HL-60/S4 (cell line): ENCODE measurements around the gene PICK1.
"Not testable (repeated sequence)": the region's sequence is repeated elsewhere in the genome, so short reads cannot be mapped to it uniquely, and the experiment has no call there.

ENCODE experiments used
- in situ Hi-C: fragments of 300-500 bp; cut with MboI; formaldehyde crosslinking; loops from 2 replicates; pipeline ENCODE4 v1.14.3; 2022; ENCODE audit warnings: low sequenced_read_pairs

PICK1 gene

DNA sequence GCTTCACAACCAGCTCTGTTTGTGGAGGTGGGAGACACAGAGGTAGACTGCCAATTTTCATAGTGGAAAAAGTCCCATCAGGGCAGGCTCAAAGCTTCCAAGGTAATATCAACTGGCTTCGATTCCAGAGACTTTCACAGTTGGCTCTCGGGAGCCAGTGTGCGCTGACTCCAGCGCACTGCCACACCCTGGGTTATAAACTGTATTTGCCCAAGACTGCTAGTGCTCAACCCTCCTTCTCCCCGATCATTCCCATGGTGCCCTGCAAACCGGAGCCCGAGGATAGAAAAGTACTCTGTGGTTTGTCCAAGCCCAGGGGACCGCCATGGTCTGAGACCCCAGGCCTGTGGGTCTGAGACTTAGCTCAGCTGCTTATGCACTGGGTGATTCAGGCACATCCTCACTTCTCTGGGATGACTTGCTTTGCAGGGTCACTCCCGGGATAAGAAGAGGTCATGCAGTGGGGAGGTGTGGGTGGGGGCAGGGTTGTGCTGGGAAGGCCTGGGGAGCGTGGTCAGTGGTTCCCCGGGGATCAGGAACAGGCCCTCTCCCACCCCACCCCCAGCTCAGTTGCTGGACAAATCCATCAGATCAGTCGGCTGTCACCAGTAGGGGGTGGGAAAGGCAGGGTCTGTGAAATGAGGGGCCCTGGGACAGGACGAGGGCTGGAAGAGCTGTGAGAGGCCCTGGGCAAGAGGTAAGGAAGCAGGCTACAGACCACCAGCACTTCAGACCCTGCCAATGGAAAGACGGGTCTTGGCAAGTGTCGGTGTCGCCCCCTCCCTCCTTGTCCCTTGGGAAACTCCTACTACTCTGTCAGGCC lies 26.7 kb upstream of the PICK1 start:
- in situ Hi-C loops = no loop called here

DNA sequence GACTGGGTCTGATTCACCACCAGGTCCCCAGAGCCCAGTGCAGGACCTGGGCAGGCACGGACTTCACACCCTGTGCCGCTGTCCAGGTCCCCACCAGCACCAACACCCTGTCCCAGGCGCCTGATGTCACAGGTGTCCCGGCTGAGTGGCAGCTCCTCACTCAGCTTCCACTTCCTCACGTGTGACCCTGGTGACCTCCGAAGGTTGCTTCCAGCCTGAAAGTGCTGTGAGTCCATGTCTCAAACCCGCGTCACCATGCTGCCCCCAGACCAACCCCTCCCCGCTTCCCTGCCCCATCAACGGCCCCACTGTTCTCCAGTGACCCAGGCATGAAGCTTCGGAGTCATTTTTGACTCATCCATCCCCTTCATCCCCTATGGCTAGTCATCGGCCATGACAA lies 25.7 kb upstream of the PICK1 start:
- in situ Hi-C loops = no loop called here

DNA sequence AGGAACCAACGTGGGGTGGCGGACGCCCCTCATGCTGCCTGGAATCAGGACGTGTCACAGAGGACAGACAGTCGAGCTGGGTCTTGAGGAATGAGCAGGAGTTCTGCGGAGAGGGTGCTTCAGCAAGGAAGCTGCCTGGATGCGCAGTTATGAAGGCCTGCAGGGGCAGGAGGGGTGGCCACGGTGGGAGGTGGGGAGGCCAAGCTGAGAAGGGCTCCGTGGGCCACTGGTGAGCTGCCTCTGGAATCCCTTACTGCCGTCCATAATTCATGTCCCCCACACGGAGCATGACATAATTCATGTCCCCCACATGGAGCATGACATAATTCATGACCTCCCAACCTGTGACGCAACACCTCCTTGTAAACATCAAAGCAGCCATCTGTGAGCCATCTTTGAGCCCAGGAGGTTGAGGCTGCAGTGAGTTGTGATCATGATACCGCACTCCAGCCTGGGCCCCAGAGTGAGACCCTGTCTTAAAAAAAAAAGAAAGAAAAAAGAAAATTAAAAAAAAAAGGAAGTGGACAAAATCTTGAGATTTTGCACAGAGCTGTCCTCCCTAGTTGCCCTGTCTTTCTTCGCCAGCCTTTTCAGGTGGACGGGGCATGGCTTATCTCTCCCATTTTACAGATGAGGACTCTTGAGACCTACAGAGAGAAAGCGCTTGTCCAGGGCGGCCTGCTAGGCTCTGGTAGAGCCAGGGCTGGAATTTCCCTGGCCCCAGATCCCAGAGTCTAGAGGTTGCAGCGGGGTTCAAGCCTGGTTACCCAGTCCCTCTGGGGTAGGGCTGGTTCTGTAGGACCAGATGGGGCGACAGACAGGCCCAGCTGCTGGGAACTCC lies 24.3 kb upstream of the PICK1 start:
- in situ Hi-C loops = no loop called here

DNA sequence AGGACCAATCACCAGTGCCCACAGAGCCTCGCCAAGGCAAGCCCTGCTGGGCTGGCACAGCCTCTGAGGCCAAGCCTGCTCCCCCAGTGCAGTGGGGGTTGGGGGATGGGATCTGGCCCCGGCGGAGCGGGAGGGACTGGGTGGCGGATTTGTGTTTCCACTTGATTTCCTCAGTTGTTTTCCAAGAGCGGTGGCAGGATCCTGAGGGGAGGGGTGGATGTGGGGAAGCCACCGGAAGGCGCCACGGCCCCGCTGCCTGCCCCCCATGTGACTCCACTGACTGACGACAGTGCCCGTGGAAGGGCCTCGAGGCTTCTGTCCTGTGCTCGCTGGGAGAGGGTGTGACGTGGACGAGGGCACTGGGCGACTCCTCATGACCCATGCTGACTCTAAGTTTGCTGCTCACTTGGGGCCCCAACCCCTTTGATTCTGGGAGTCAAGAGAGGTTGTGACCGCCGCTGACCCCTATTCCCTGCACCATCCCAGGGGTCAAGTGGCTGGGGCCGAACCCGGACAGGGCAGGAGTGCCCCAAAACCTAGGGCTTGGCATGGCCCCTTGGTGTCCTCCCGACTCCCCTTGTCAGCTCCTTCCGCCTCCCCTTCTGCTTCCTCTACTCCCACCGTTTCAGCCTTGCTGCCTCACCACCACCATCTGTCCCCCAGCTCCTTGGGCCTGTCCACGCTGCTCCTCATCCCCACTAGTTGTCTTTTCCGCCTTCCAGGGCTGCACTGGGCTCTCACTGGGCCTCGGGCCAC lies 23.5 kb upstream of the PICK1 start:
- in situ Hi-C loops = no loop called here

DNA sequence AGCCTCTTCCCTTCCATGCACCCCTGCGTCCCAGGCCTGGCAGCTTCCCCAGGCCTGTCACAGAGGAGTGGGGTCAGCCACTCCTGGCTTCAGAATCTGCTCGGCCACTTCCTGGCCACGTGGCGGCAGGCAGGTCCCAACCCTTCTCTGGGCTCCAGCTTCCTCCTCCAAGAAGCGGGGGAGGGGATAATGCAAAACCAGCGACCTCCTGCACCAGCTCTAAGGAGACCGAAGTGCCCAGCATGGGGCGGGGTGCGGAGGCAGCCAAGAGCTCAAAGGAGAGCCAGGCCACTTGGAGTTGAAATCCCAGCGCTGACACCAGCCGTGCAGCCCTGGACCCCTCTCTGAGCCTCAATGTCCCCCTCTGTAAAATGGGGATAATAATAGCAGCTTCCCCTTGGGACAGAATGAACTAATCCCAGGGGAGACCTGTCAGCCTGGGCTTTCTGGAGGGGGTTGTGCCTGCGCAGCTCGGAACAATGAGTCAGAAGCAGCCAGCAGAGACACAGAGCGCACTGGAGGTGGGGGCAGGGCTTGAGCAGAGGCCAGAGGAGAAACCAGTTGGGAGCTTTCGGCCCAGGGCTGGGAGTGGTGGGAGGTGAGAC lies 22.8 kb upstream of the PICK1 start:
- in situ Hi-C loops = no loop called here

DNA sequence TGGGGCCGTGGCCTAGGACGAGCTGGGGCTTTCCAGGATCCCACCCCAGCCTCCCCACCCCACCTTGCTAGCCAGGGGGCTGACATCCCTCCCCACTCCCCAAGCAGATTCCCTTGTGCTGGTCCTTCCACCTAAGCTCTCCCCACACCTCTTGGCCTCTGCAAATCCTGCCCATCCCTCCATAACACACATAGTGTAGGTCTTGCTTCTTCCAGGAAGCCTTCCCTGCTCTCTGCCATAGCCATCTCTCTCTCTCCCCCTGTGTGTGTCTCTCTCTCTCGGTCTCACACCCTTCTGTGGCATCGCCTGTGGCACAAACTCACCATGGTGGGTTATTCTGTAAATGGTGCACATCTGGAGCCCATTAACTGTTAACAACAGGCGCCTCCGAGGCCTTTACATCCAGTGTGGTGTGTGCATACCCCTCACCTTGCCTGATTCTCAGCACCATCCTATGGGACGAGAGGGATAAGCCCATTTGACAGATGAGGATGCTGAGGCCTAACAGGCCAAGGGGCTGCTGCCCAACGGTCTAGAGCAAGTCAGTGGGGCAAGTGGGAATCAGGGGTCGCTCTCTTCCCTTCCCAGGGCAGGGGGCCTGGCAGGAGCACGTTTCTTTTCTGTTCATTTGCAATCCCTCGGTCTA lies 22.2 kb upstream of the PICK1 start:
- in situ Hi-C loops = no loop called here

DNA sequence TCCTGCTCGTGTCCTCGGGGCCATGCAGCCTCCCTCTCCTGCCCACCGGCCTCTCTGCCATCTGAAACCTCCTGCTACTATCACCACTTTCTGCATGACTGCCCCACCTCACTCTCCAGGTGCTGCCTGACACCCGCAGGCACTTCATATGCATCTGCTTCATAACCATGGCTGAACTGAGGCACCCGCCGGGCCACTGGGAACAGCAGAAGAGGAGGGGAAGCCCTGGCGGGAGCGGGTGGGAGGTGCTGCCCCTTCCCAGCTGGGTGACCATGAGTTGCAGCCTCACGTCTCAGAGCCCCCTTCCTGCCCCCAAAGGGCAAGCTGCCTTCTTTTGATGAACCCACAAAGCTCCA lies 21.7 kb upstream of the PICK1 start:
- in situ Hi-C loops = no loop called here

DNA sequence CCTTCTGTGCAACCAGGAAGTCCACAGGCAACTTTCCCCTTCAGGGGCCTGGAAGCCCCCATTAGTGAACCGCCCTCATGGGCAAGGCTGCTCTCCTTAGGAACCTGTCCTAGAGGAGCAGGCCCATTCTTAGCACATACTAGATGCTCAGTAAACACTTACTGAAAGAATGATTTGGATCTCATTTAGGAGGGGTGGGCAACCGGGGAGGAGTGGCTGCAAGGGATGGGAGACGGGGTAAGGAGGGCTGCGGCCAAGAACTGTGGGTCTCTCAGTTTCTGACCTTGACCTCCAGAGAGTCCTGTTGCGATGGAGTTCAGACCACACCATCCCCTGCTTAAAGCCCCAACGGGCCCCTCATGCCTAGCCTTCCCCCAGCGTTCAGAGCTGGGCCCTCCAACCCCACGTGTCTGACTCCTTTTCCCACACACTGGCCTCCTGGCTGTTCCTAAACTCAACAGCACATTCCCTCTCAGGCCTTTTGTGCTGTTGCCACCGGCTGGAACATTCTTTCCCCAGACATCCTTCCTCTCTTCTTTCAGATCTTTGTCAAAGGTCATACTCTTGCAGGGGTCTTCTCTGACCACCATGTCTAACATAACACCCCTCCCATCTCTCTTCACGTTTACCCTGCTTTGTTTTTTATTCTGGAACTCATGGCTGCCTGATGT lies 20.7 kb upstream of the PICK1 start:
- in situ Hi-C loops = no loop called here

DNA sequence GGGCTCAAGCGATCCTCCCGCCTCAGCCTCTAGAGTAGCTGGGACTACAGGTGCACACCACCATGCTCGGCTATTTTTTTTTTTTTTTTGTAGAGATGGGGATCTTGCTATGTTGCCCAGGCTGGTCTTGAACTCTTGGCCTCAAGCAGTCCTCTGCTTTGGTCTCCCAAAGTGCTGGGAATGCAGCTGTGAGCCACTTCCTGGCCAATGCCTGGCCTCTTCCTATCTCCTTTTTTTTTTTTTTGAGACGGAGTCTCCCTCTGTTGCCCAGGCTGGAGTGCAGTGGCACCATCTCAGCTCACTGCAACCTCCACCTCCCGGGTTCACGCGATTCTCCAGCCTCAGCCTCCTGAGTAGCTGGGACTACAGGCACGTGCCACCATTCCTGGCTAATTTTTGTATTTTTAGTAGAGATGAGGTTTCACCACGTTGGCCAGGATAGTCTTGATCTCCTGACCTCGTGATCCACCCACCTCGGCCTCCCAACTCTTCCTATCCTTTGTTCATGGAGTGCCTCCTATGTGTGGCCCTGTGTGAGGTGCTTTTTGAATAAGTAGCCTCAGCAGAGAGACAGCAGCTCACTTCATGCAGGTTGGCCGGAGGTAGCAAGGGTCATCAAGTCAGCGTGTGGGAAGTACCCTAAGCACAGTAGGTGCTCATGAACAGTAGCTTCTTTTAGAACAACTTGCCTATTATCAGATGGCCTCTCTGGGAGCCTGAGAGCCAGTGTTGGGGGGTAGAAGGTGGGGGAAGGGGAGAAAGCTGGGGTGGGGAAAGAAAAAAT lies 19.6 kb upstream of the PICK1 start:
- in situ Hi-C loops = not testable (repeated sequence)

DNA sequence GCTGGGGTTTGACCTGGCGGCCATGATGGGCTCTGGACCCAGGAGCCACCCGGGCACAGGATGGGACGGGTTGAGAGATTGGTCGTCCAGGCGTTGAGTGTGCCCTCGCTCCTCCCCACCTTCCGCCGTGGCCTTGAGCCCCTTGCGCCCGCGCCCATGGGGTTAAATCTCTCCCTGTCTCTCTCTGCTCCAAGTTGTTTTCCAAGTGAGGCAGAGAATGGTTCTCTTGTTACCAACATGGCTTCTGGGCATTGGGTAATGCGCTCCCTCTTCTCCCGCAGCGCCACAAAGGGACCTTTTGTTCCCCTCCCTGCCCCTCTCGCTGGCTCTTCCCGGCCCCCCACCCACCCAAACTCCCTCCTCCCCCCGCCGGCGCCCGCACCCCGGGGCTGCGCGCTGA lies 18.8 kb upstream of the PICK1 start:
- in situ Hi-C loops = no loop called here

DNA sequence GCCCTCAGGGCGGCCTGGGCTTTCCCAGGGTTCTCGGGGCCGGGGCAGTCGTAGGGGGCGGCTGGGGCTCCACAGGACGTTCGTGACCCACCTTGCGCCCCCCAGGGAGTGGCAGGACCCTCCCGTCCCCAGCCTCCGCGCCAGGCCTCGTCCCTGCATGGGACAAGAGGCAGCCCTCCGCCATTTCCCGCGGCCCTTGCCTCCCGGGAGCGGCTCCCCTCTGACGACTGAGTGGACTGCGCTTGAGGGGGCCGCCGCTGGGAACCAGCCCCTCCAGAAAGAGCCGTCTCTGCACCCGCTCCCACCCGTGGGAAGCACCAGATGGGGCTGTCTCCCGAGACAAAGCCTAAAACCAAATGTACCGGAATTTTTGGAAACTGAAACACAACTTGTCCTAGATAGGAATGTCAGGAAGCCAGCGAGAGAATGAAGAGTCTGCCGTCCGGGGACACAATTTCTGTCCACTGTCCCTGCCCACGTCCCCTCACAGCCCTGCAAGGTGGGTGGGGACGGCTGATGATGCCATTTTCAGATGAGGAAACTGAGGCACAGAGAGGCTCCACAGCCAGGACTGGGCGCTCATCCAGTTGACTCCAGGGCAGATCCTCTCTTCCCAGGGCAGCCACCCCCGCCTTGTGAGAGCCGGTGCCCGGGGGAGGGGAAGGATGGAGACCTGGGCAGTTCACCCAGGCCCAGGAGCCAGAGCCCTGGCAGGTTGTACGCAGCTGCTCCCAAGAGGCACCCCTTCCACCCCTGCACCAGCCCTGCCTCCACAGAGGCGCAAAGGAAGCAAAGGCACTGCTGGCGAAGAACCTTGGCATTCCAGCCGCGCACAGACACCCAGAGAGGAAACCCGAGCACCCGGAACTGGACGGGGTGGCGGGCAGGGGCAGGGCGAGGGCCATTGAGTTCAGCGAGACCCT lies 18.1 kb upstream of the PICK1 start:
- in situ Hi-C loops = no loop called here

DNA sequence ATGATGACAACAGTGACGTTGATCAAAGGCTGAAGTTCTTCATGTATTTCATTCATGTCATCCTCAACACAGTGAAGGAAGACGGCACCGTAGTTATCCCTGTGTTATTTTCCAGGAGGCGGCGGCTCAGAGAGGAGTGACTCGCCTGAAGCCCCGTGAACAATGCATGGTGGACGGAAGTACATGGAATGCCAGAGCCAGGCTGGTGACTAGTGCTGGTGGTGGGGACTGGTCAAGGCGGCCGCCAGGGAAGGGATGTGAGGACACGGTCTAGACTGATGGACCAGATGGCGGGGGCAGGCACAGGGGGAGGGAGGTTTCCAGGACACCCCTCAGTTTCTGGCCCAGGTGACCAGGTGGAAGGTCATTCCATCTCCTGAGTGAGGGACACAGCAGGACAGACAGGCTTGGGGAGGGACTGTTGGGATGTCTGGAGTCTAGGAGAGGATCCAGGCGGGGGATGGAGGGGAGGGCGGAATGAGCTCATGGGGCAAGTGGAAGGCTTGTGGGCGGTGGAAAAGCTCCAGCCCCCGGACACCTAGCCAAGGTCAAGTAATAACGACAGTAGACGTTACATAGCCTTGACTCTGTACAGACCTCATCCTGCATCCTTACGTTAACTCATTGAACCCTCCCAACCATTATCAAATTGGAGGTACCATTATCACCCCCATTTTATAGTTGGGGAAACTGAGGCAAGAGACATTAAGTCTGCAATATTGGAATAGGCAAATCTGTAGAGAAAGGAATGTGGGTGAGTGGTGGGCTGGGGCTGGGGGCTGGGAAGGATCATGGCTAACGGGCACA lies 16.0 kb upstream of the PICK1 start:
- in situ Hi-C loops = no loop called here

DNA sequence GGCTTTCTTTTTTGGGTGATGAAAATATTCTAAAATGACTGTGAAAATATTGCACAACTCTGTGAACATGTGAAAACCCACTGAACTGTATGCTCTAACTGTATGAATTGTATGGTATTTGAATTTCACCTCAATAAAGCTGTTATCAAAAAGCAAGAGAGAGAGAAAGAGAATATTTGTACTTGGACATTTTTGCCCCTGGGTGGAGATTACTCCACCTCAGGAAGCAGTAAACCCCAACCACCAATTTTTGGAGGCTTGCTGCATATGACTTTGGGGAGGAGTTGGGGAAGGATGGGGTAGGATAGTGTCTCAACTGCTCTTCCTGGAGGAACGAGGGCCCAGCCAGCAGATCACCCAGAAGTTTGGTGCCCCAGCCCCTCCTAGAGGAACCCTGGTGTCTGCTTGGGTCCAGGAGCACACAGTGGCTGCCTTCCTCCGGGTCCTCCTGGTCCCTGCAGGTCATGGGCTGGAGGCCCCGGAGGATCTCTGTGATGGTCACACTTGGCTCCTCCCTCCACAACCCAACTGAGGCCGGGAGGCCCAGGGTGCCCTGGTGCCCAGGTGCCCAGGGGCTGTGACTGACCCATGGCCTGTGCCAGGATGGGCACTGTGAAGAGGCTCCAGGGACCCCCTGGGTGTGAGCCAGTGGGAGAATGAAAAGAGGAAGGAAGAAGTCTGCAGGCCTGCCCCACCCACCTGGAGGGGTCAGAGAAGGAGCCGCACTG lies 15.3 kb upstream of the PICK1 start:
- in situ Hi-C loops = no loop called here

DNA sequence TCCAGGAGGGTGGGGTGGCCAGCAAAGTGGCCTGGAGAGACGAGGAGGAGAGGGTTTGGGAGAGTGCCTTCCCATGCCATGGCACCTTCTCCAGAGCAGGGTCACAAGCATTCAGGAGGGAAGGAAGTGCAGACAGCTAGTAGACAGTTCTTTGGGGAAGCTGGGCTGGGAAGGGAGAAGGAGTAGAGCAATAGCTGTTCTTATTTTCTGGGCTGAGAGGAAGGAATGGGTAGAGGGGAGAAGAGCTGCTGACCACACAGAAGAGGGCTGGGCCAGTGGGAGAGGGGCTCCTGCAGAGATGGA lies 14.8 kb upstream of the PICK1 start:
- in situ Hi-C loops = no loop called here

DNA sequence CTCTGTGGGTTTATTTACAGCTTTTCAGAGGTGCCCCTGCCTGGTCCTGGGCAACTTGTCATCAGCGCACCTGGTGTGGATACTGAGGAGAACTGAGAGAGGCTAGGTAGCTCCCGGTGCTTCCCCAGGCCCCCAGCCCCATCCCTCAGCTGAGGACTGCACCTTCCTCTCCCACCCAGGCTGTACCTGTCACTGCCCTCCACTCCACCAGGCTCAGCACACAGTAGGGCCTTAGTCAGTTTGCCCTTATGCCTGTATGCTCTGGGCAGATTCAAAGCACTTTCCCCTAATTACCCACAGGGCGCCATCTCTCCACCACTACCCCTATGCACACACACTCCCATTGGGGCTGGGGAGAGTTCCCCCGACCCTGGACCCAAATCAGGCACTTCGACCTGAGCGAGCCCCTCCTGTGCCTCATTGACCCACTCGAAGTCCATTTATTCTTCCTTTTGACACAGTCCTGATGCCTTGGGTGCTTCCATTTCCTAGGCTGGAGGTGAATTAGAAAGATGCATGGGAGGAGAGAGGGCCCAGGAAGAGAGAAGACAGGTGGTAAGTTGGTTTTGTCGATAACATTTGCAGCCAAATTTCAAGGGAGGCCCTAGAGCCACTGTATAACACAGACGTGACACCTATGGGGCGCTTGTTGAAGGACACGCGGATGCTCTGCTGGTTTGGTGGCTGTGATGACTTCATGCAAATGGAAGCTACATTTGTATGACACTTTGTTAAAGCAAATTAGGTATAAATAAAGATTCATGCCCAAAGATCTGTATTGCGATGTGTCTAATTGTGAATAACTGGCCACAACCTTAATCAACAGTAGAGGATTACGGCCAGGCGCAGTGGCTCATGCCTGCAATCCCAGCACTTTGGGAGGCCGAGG lies 13.8 kb upstream of the PICK1 start:
- in situ Hi-C loops = no loop called here
